Measurements from ENCODE around the gene RABGGTA.
"Not testable (repeated sequence)": the region's sequence is repeated elsewhere in the genome, so short reads cannot be mapped to it uniquely, and the experiment has no call there.

GRCh38 chr14:24222987-24223386 is 48.4 kb downstream of the RABGGTA start:
- not testable (repeated sequence) for TF ChIP-seq POLR2A (conservative IDR thresholded peaks at IDR 0.05); RAD21 (CRISPR knock-in tag; conservative IDR thresholded peaks at IDR 0.05 in 1 of 2, IDR thresholded peaks at IDR 0.05 in 1 of 2); TBP (optimal IDR thresholded peaks at IDR 0.05; ENCODE audit: low read depth, low read length); MYC (IDR thresholded peaks at IDR 0.05; ENCODE audit: low read depth, low read length); MYC (CRISPR knock-in tag; IDR thresholded peaks at IDR 0.05; ENCODE audit: borderline replicate concordance, low read depth); NCOR1 (IDR thresholded peaks at IDR 0.05); ZNF274 (IDR thresholded peaks at IDR 0.05; ENCODE audit: borderline replicate concordance, low read depth, low read length); ELF1 (tag; IDR thresholded peaks at IDR 0.05); SP1 (CRISPR knock-in tag; IDR thresholded peaks at IDR 0.05); TEAD2 (tag; IDR thresholded peaks at IDR 0.05); CHD2 (IDR thresholded peaks at IDR 0.05; ENCODE audit: low read depth, low read length); TAF15 (IDR thresholded peaks at IDR 0.05; ENCODE audit: low read depth, low read length); SMARCE1 (IDR thresholded peaks at IDR 0.05)
- TF ChIP-seq, protein P1, sequence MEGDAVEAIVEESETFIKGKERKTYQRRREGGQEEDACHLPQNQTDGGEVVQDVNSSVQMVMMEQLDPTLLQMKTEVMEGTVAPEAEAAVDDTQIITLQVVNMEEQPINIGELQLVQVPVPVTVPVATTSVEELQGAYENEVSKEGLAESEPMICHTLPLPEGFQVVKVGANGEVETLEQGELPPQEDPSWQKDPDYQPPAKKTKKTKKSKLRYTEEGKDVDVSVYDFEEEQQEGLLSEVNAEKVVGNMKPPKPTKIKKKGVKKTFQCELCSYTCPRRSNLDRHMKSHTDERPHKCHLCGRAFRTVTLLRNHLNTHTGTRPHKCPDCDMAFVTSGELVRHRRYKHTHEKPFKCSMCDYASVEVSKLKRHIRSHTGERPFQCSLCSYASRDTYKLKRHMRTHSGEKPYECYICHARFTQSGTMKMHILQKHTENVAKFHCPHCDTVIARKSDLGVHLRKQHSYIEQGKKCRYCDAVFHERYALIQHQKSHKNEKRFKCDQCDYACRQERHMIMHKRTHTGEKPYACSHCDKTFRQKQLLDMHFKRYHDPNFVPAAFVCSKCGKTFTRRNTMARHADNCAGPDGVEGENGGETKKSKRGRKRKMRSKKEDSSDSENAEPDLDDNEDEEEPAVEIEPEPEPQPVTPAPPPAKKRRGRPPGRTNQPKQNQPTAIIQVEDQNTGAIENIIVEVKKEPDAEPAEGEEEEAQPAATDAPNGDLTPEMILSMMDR (IDR thresholded peaks at IDR 0.05 in 2 of 3, conservative IDR thresholded peaks at IDR 0.05 in 1 of 3; ENCODE audit: insufficient read depth in 2 of 3, low read depth in 1 of 3, low read length in 3 of 3) = not testable (repeated sequence)
- TF ChIP-seq, protein P2, sequence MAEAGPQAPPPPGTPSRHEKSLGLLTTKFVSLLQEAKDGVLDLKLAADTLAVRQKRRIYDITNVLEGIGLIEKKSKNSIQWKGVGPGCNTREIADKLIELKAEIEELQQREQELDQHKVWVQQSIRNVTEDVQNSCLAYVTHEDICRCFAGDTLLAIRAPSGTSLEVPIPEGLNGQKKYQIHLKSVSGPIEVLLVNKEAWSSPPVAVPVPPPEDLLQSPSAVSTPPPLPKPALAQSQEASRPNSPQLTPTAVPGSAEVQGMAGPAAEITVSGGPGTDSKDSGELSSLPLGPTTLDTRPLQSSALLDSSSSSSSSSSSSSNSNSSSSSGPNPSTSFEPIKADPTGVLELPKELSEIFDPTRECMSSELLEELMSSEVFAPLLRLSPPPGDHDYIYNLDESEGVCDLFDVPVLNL (CRISPR knock-in tag; IDR thresholded peaks at IDR 0.05; ENCODE audit: low read depth) = not testable (repeated sequence)

All from K562 (cell line).